Hepatocyte (in vitro differentiated cells): ENCODE results near the gene SPRY4. TPM values are rescaled to one million over a fixed set of nuclear protein-coding genes. Genes with fewer than 3 reads are reported as not detected.

Experiments used
- DNase-seq: peaks from one replicate; pipeline ENCODE4 v3.0.0-alpha.2; 2016; ENCODE audit warnings: low spot score
- H2AFZ ChIP-seq: fragments of 200-600 bp; sonication (generic); 2 replicates; pipeline ENCODE4 v1.6.0; 2016; ENCODE audit warnings: antibody characterized with exemption, mild to moderate bottlenecking
- H3K27ac ChIP-seq: fragments of 200-600 bp; sonication (generic); 2 replicates; pipeline ENCODE4 v1.5.1; 2016; ENCODE audit warnings: mild to moderate bottlenecking
- H3K27me3 ChIP-seq: fragments of 200-600 bp; sonication (generic); 2 replicates; pipeline ENCODE4 v1.6.1; 2016
- H3K36me3 ChIP-seq: fragments of 200-600 bp; sonication (generic); replicated peaks from 2 replicates; pipeline ENCODE4 v1.5.1; 2016; ENCODE audit warnings: low read depth; ENCODE audit not compliant: insufficient read depth
- H3K4me1 ChIP-seq: fragments of 200-600 bp; sonication (generic); 2 replicates; pipeline ENCODE4 v1.5.1; 2016; ENCODE audit warnings: mild to moderate bottlenecking, moderate library complexity; ENCODE audit not compliant: insufficient read depth
- H3K4me2 ChIP-seq: fragments of 200-600 bp; sonication (generic); 2 replicates; pipeline ENCODE4 v1.6.0; 2016
- H3K4me3 ChIP-seq: fragments of 200-600 bp; sonication (generic); 2 replicates; pipeline ENCODE4 v1.5.1; 2016; ENCODE audit warnings: mild to moderate bottlenecking
- H3K79me2 ChIP-seq: fragments of 200-600 bp; sonication (generic); 2 replicates; pipeline ENCODE4 v1.6.0; 2017; ENCODE audit warnings: mild to moderate bottlenecking
- H3K9me2 ChIP-seq: fragments of 200-600 bp; sonication (generic); replicated peaks from 2 replicates; pipeline ENCODE4 v1.6.0; 2017; ENCODE audit warnings: mild to moderate bottlenecking; ENCODE audit not compliant: insufficient read depth
- H3K9me3 ChIP-seq: fragments of 200-600 bp; sonication (generic); 2 replicates; pipeline ENCODE4 v1.5.1; 2016; ENCODE audit warnings: low read depth, mild to moderate bottlenecking
- H4K20me1 ChIP-seq: fragments of 200-600 bp; sonication (generic); 2 replicates; pipeline ENCODE4 v1.6.0; 2016; ENCODE audit warnings: mild to moderate bottlenecking; ENCODE audit not compliant: insufficient read depth, poor library complexity, severe bottlenecking
- EZH2 ChIP-seq: fragments of 200-600 bp; sonication (generic); IDR thresholded peaks from 2 replicates; pipeline ENCODE4 v1.6.1; 2016; ENCODE audit warnings: antibody characterized with exemption, mild to moderate bottlenecking, borderline replicate concordance
- EZH2phosphoT487 ChIP-seq: fragments of 200-600 bp; sonication (generic); IDR thresholded peaks from one replicate; pipeline ENCODE4 v1.6.1; 2018; ENCODE audit warnings: antibody characterized with exemption, mild to moderate bottlenecking, low read depth, moderate library complexity; ENCODE audit not compliant: unreplicated experiment, severe bottlenecking
- WGBS: methylation state at CpG from one replicate; pipeline ENCODE4 v1.1.6; 2016; ENCODE audit warnings: low lambda C conversion rate; ENCODE audit errors: missing lambda C conversion rate; 5-methylcytosine and 5-hydroxymethylcytosine counted together
- polyA plus RNA-seq: library from polyadenylated mRNA; unstranded; fragments of >200 nt; fragmentation: Nextera tagmentation; extraction: Ambion mirVana; gene quantifications from 2 replicates; pipeline ENCODE4 v1.2.1, GENCODE V29; 2016
- total RNA-seq: library from RNA; depleted of rRNA; stranded (reverse); fragments of >200 nt; gene quantifications from 2 replicates; pipeline ENCODE4 v1.2.3, GENCODE V29; 2014
- TF ChIP-seq, protein P1 (sequence below): fragments of 200-600 bp; sonication (generic); IDR thresholded peaks from 2 replicates; pipeline ENCODE4 v1.5.1; 2016; ENCODE audit warnings: antibody characterized with exemption, mild to moderate bottlenecking; ENCODE audit not compliant: poor library complexity

Gene SPRY4
- total and polyA plus RNA-seq, 2 experiments from 2014 or later: 7.2 to 8.5 TPM

DNA sequence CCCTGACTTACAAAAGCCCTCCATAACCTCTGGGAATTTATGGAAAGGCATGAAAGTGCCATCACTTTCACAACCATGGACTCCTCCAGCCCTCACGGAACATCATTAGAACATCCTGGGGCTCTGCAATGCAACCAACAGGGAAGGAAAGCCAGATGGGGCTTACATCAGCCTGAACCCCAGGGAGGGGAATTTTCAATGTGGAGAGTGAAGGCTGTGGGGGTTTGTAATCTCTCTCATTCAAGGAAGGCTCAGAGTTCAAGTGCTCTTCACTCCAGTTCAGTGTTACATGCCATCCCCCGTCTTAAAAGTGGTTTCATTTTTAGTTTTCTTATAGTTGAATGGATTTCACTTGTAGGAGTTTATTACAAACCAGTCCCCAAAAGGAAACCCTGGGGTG, 5.7 kb downstream of the SPRY4 start:
- H3K4me3 ChIP-seq: no peak overlapping the region
- H3K4me1 ChIP-seq: peaks cover 49% of the 10 kb centered on the region
- H3K36me3 ChIP-seq: no peaks in the 10 kb centered on the region
- H3K27ac ChIP-seq: no peak overlapping the region
- peaks cover 12% of the 10 kb centered on the region for H4K20me1 ChIP-seq
- H3K27me3 ChIP-seq: no peaks in the 10 kb centered on the region
- DNase-seq: no peak
- peak overlapping the region; percentile 82 for H3K4me2 ChIP-seq
- peaks cover 88% of the 10 kb centered on the region for H3K79me2 ChIP-seq
- H2AFZ ChIP-seq: no peak overlapping the region
- H3K9me3 ChIP-seq: no peaks in the 10 kb centered on the region
- TF ChIP-seq EZH2phosphoT487 (no peak), EZH2 (no peak)
- WGBS: 76% methylated on average over 2 of the region's 2 CpGs
- no peaks in the 10 kb centered on the region for H3K9me2 ChIP-seq

DNA sequence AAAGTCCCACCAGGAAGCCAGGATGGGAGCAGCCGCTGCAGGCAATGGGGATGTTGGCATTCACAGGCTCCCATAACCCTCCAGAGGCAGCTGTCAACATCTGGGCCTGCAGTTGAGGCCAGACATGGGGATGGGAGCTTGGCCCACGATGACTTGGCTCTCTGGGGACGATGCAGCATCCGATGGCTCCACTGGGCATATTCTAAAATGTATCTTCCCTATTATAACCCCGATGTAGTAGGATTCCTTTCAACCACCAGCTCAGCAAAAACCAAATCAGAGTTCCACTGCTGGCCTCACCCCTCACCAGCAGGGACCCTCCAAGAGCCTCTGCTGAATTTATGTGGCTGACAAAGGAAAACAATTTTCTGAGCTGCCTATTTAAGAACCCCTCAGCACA, 7.1 kb downstream of the SPRY4 start:
- peaks cover 39% of the 10 kb centered on the region for H3K4me1 ChIP-seq
- H3K9me3 ChIP-seq: no peaks in the 10 kb centered on the region
- 75% methylated on average over 5 of the region's 5 CpGs for WGBS
- peaks cover 12% of the 10 kb centered on the region for H4K20me1 ChIP-seq
- DNase-seq: no peak
- H3K79me2 ChIP-seq: peaks cover 90% of the 10 kb centered on the region
- H3K4me3 ChIP-seq: no peak overlapping the region
- no peak overlapping the region for H2AFZ ChIP-seq
- H3K36me3 ChIP-seq: no peaks in the 10 kb centered on the region
- no peaks in the 10 kb centered on the region for H3K27me3 ChIP-seq
- no peak overlapping the region for H3K4me2 ChIP-seq
- no peaks in the 10 kb centered on the region for H3K9me2 ChIP-seq
- no peak overlapping the region for H3K27ac ChIP-seq
- TF ChIP-seq EZH2 (no peak), EZH2phosphoT487 (no peak)
- TF ChIP-seq, protein P1, sequence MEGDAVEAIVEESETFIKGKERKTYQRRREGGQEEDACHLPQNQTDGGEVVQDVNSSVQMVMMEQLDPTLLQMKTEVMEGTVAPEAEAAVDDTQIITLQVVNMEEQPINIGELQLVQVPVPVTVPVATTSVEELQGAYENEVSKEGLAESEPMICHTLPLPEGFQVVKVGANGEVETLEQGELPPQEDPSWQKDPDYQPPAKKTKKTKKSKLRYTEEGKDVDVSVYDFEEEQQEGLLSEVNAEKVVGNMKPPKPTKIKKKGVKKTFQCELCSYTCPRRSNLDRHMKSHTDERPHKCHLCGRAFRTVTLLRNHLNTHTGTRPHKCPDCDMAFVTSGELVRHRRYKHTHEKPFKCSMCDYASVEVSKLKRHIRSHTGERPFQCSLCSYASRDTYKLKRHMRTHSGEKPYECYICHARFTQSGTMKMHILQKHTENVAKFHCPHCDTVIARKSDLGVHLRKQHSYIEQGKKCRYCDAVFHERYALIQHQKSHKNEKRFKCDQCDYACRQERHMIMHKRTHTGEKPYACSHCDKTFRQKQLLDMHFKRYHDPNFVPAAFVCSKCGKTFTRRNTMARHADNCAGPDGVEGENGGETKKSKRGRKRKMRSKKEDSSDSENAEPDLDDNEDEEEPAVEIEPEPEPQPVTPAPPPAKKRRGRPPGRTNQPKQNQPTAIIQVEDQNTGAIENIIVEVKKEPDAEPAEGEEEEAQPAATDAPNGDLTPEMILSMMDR: peak; percentile 29

DNA sequence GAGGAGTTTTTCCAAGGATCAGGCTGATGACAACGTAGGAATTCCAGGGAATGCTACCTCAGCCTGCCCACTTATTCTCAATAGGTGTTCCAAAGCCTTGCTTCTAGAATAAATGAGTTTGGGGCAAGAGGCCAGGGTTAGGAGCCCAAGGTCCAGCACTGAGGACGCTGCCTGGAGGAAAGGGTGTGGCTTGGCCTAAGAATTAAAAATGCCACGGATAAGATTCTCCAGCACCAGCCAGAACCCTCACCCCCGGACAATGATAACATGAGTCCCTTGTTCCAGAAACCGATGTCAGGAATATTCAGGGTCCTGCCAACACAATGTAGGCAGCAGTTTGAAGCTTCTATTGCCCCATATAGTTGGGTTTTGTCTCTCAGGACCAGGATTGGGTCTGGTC, 7.6 kb downstream of the SPRY4 start:
- Histone ChIP-seq H3K4me2 (no peak overlapping the region), H3K9me3 (no peaks in the 10 kb centered on the region), H3K9me2 (no peaks in the 10 kb centered on the region), H4K20me1 (peaks cover 12% of the 10 kb centered on the region), H3K4me3 (no peak overlapping the region), H3K79me2 (peaks cover 90% of the 10 kb centered on the region), H2AFZ (no peak overlapping the region), H3K27me3 (no peaks in the 10 kb centered on the region), H3K27ac (no peak overlapping the region), H3K4me1 (peaks cover 34% of the 10 kb centered on the region), H3K36me3 (no peaks in the 10 kb centered on the region)
- 85% methylated on average over 5 of the region's 5 CpGs for WGBS
- TF ChIP-seq EZH2: no peak
- TF ChIP-seq EZH2phosphoT487: no peak
- TF ChIP-seq, protein P1: no peak
- no peak for DNase-seq

DNA sequence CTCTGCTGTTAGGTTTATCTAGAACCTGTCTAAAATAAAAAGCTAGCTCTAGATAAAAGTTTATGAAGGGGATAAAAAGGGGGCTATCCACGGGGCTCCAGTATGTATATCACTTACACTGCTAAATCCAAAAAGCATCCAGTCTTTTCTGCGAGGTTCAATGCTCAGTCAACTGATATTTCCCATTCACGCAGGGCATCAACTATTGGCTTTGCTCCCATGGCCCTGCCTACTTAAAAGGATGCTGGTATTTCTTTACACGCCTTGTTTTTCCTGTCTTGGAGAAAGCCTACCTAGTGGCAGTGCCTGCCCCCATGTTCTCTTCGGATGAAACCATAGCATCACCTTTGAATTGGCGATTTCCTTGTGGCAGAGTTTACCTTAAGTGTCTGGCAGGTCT, 8.1 kb downstream of the SPRY4 start:
- Histone ChIP-seq H3K4me2 (no peak overlapping the region), H3K4me3 (no peak overlapping the region), H3K36me3 (no peaks in the 10 kb centered on the region), H3K27me3 (no peaks in the 10 kb centered on the region), H3K79me2 (peaks cover 88% of the 10 kb centered on the region), H3K9me2 (no peaks in the 10 kb centered on the region), H2AFZ (no peak overlapping the region), H3K4me1 (peaks cover 33% of the 10 kb centered on the region), H4K20me1 (peaks cover 12% of the 10 kb centered on the region), H3K9me3 (no peaks in the 10 kb centered on the region), H3K27ac (no peak overlapping the region)
- no peak for DNase-seq
- TF ChIP-seq, protein P1: no peak
- TF ChIP-seq EZH2phosphoT487: no peak
- TF ChIP-seq EZH2: no peak
- WGBS: 76% methylated on average over 6 of the region's 6 CpGs
